ENCODE measurements around the gene CAMTA1.
"Not testable (repeated sequence)": the region's sequence is repeated elsewhere in the genome, so short reads cannot be mapped to it uniquely, and the experiment has no call there.

CAMTA1 gene

GRCh38 chr1:7313826-7314225 lies 528.6 kb downstream of the CAMTA1 start:
- DNase-seq (ENCODE audit: low spot score): no peak

GRCh38 chr1:7315316-7315715 lies 530.1 kb downstream of the CAMTA1 start:
- DNase-seq (ENCODE audit: low spot score): no peak

- DNase-seq (ENCODE audit: low spot score): no peak
Observed at GRCh38 chr1:7315946-7316345, 530.7 kb downstream of the CAMTA1 start.

DNA sequence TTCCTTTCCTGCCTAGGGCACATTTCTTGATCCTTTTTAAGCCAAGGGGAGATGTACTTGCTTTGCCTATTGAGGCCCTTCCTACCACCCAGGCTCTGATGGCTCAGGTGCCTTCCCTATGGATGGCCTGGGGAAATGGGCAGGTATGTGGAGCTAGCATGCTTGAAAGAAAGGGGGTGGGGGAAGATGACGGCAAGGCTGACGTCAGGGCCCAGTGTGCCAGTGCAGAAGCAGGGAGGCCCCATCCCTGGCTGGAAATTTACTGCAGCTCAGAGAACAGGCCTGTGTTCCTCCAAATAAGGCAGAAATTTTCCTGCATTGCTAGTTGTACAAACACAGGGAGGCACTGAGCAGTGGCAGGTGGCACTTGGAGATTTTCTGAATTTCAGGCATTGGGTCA lies 532.6 kb downstream of the CAMTA1 start:
- no peak for DNase-seq (ENCODE audit: low spot score)

- no peak for DNase-seq (ENCODE audit: low spot score)
Observed at GRCh38 chr1:7319196-7319595, 533.9 kb downstream of the CAMTA1 start.

DNA sequence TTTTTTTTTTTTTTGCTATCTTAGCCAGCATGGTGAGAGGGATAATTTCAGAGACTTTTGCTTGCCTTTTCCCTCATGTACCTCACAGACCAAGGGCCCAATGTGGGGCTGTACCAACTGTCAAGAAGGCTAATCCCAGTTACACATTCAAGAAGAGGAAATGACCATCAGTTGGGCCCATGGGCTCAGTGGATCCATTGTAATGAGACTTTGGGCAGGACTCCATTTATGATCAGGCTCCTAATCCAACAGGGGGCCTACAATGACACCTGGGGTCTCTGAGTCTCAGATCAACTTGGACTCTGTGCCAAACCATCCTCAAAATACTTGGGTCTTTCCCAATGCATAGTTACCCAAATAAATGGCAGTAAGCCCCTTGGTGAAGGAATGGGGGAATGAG lies 535.4 kb downstream of the CAMTA1 start:
- no peak for DNase-seq (ENCODE audit: low spot score)

DNA sequence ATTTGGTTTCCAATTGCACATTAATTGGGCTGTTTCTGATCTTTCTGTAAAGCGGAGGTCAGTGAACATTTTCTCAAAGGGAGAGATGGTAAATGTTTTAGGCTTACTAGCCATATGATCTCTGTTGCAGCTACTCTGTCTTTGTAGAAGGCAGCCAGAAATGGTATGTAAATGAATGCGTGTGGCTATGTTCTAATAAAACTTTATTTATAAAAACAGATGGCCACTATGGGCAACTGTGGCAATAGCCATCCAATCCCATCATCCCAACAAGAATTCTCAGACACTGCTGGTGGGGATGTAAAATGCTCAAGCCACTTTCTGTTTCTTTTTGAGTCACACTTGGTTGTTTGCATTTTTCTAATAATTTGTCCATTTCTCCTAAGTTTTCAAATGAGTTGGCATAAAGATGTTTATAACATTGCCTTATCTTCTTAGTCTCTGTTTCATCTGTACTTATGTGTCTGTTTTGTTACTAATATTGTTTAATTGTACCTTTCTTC lies 537.1 kb downstream of the CAMTA1 start:
- no peak for DNase-seq (ENCODE audit: low spot score)

DNA sequence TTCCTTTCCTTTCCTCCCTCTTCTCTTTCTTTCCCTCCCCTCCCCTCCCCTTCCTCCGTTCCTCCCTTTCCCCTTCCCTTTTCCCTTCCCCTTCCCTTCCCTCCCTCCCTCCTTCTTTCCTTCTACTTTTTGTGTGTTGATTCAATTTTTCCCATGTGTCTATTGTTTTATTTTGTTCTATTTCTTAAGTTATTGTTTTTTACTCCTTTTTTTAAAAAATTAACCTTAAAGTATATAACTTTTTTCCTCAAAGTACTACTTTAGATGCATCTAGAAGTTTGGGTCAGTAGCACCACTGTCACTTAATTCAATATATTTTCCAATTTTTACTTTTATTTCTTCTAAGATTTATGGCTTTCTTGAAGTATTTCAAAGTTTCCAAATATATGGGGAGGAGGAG lies 537.7 kb downstream of the CAMTA1 start:
- DNase-seq (ENCODE audit: low spot score): no peak

DNA sequence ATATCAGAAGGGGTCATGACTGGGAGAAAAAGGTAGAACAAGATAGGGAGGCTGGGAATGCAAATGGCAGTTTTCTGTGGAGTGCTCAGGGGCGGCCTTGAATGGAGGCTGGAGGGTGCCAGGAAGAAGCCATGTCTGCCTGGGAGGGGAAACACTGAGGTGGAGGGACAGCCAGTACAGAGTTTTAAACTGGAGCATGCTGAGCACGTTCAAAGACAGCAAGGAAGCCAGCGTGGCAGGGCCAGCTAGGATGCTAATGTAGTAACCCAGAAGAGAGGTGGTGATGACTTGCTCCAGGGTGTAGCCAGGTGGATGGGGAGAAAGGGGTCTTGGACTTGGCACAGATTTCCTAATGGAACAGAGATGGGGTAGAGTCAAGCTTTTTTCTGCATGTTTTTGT lies 540.0 kb downstream of the CAMTA1 start:
- DNase-seq (ENCODE audit: low spot score): no peak

DNA sequence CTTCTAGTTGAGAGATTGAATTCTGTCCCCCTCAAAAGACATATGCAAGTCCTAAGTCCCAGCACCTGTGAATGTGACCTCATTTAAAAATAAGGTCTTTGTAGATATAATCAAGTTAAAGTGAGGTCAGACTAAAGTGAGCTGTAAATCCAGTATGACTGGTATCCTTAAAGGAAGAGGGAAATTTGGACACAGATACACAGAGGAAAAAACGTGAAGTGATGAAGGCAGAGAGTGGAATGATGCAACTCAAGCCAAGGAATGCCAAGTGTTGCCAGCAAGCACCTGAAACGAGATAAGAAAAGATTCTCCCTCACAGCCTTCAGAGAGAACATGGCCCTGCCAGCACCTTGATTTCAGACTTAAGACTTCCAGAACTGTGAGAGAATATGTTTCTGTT lies 541.1 kb downstream of the CAMTA1 start:
- DNase-seq (ENCODE audit: low spot score): no peak

DNA sequence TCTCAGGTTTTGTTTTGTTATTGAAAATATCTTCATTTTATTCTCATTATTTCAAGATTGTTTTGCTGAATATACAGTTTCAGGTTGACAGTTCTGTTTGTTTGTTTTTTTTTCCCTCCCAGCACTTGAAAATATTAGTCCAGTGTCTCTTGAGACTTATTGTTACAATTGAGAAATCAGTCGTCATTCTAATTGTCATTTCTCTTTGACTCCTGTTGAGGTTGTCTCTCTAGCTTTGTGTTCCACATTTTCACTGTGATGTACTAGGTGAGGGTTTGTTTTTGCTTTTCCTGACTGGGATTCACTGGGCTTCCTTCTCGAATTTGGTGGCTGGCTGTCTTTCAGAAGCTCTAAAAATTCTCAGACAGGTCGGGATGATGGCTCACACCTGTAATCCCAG lies 542.6 kb downstream of the CAMTA1 start:
- DNase-seq (ENCODE audit: low spot score): no peak

DNA sequence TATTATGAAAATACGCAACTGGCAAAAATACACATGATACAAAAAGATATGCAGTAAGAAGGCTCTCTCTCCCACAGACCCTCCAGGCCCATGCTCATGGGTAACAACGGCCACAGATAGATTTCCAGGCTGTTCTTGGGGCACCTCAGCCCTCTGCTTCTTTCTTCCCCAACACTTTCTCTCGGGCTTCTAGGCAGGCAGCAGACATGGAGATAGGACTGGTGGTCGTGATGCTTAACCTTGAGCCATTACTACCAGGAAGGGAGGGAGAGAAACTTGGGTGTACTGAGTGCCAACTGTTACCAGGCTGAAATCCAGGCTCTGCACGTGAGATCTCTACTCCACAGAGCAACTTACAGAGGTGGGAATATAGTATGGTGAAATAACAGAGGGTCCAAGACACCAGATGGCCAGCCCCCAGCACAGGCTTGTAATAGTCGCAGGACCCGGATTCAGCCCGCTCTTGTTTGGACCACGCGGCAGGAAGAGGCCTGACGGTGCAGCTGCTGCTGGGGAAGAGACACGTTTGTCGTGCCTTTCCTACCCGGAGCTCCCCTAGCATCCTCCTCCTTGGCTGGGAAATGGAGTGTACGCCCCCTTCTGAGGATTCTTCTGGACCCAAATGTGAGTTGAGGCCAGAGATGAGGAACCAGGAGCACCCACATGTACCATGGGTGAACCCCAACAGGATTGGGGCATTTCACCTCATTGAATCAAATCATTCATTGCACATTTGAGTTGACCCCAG lies 544.8 kb downstream of the CAMTA1 start:
- no peak for DNase-seq (ENCODE audit: low spot score)

- not testable (repeated sequence) for DNase-seq (ENCODE audit: low spot score)
Observed at GRCh38 chr1:7330726-7331125, 545.5 kb downstream of the CAMTA1 start.

GRCh38 chr1:7331926-7332535 lies 546.8 kb downstream of the CAMTA1 start:
- DNase-seq (ENCODE audit: low spot score): no peak

- DNase-seq (ENCODE audit: low spot score): no peak
Observed at GRCh38 chr1:7333094-7333493, 547.8 kb downstream of the CAMTA1 start.

DNA sequence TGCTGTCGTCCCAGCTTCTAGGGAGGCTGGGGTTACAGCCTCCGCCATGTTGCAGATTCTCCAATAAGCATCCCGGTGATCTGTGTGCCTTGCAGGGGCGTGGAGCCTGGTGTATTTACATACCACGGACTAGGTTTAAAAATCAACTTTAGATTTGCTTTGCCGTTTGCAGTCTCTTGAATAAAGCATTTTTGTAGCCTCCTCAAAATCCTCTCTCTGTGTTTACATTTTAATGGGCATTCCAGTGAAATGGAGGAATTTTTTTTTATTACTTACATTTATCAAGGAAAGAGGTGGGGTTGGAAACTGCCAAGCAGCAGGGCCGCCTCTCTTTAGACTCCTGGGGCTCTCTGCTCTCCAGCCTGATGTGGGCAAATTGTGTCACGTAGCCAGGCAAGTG lies 548.4 kb downstream of the CAMTA1 start:
- DNase-seq (ENCODE audit: low spot score): no peak

DNA sequence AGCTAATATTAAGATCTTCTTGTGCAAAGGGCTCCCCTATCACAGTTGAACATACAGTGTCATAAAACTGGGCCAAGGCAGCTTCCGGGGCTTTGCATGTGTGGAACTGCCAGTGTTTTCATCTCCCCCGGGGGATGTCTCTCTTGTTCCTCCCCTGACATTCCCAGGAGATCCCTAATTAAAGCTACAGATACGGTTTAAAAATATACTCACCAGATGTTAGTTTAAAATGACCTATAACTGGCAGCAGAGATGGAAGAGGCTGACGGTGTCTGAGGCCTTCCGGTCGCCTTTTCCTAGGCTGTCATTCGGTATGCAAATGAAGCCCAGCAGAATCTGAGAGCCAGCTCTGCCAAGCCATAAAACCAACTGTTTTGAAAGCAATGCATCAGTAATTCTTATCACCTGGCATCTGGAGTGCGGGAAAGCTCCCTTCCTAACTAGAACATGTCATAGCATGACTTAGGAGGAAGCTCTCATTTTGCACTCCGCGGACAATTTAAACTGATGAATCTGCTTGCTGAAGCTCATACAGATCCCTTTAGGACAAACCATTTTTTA lies 549.3 kb downstream of the CAMTA1 start:
- peak; percentile 50 for DNase-seq (ENCODE audit: low spot score)

DNA sequence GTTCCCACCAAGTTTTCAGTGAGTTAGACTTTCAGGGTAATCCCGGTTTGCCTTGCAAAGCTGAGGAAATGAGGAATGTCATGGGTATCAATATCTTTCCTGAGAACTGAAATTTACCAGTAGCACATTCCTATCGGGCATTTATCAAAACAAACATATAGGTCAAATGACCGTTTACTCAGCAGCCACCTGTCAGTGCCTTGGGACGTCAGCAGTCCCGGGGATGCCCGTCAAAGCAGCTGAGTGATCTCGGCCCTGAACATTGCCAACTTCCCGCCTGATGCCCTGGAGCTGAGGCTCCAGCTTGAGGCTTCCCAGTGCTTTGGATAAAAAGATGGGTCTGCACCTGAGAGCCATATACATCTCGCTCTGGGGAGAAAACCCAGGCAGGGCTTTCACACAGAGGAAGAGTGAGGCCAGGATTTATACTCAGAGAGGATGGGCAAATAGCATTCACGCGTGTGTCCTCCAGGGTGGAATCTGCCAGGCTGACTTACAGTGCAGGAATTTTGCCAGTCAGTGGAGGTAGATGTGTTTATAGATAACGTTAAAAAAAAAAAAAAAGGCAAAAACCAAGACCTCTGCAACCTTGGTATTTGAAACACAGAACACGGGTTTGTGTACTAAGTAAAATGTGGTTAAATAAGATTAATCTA lies 550.1 kb downstream of the CAMTA1 start:
- no peak for DNase-seq (ENCODE audit: low spot score)

DNA sequence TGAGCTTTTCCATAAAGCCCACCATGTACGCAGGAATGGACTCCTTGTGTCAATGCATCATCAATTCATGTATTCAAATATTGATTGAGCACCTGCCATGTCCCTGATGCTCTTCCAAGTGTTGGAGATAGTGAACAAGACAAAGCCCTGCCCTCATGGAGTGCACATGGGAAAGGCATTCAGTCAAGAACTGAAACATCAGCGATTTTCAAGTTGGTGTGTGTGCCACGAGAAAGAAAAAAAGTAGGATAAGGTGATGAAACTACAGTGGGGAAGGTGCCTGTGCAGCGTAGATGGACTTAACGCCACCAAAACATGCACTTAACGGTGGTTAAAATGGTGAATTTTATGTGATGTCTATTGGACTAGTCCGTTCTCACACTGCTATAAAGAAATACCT lies 553.2 kb downstream of the CAMTA1 start:
- no peak for DNase-seq (ENCODE audit: low spot score)

GRCh38 chr1:7339014-7339413 lies 553.8 kb downstream of the CAMTA1 start:
- DNase-seq (ENCODE audit: low spot score): no peak

GRCh38 chr1:7339953-7340352 lies 554.7 kb downstream of the CAMTA1 start:
- DNase-seq (ENCODE audit: low spot score): no peak

- no peak for DNase-seq (ENCODE audit: low spot score)
Observed at GRCh38 chr1:7341145-7341905, 556.1 kb downstream of the CAMTA1 start.
